SK-N-SH (cell line): ENCODE data around the gene COL15A1.

Experiments used
- CHD2 ChIP-seq: fragments of 150-350 bp; IDR thresholded peaks from 2 replicates; pipeline ENCODE4 v1.6.1; 2018; ENCODE audit warnings: low read length; ENCODE audit not compliant: partially characterized antibody
- EP300 ChIP-seq, 2 experiments: IDR thresholded peaks; 2 replicates each; pipeline versions ENCODE4 v1.4.0 to v1.6.1; 2012; ENCODE audit warnings: borderline replicate concordance in 1 of 2, low read depth in 1 of 2, low read length in 1 of 2
- FOXJ3 ChIP-seq: sonication (generic); formaldehyde crosslinking; IDR thresholded peaks from 2 replicates; pipeline ENCODE4 v1.5.1; 2020; ENCODE audit warnings: mild to moderate bottlenecking, missing genetic modification reagents
- FOXM1 ChIP-seq: IDR thresholded peaks from 2 replicates; pipeline ENCODE4 v1.4.0; 2012; ENCODE audit warnings: low read depth, mild to moderate bottlenecking
- GABPA ChIP-seq: IDR thresholded peaks from 2 replicates; pipeline ENCODE4 v1.4.0; 2012; ENCODE audit warnings: low read depth, mild to moderate bottlenecking
- JUND ChIP-seq: IDR thresholded peaks from 2 replicates; pipeline ENCODE4 v1.4.0; 2012
- MAX ChIP-seq: IDR thresholded peaks from 2 replicates; pipeline ENCODE4 v1.4.0; 2012; ENCODE audit warnings: low read depth
- POLR2AphosphoS5 ChIP-seq: IDR thresholded peaks from 2 replicates; pipeline ENCODE4 v1.6.1; 2012; ENCODE audit warnings: low read depth, low read length
- RAD21 ChIP-seq: IDR thresholded peaks from 2 replicates; pipeline ENCODE4 v1.6.1; 2012; ENCODE audit warnings: mild to moderate bottlenecking, low read length
- REST ChIP-seq: IDR thresholded peaks from 2 replicates; pipeline ENCODE4 v1.6.1; 2012; ENCODE audit warnings: mild to moderate bottlenecking, low read depth, low read length, moderate library complexity
- SMC3 ChIP-seq: IDR thresholded peaks from 2 replicates; pipeline ENCODE4 v1.6.1; 2012; ENCODE audit warnings: low read depth, low read length, improper control_type of control experiment
- TF ChIP-seq, protein P1 (sequence below): fragments of 200-600 bp; sonication (generic); IDR thresholded peaks from 2 replicates; pipeline ENCODE4 v1.6.1; 2017; ENCODE audit warnings: antibody characterized with exemption, mild to moderate bottlenecking, moderate library complexity

DNA sequence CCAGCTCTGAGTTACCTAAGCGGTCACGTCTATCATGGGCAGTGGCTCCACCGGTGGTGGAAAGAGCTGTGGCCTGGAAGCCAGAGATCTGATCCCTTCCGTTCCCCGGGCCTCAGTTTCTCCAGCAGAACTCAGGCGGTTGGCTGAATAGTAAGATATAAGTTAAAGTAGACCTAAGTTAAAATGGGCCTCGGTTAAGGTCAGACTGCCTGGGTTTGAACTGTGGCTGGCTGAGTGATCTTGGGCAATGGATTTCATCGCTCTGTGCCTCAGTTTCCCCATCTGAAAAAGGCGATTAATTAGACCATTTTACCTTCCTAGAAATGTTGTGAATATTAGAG lies 997 bp downstream of the COL15A1 start:
- TF ChIP-seq, protein P1, sequence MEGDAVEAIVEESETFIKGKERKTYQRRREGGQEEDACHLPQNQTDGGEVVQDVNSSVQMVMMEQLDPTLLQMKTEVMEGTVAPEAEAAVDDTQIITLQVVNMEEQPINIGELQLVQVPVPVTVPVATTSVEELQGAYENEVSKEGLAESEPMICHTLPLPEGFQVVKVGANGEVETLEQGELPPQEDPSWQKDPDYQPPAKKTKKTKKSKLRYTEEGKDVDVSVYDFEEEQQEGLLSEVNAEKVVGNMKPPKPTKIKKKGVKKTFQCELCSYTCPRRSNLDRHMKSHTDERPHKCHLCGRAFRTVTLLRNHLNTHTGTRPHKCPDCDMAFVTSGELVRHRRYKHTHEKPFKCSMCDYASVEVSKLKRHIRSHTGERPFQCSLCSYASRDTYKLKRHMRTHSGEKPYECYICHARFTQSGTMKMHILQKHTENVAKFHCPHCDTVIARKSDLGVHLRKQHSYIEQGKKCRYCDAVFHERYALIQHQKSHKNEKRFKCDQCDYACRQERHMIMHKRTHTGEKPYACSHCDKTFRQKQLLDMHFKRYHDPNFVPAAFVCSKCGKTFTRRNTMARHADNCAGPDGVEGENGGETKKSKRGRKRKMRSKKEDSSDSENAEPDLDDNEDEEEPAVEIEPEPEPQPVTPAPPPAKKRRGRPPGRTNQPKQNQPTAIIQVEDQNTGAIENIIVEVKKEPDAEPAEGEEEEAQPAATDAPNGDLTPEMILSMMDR = no peak
- TF ChIP-seq MAX (no peak), FOXM1 (no peak), CHD2 (no peak), REST (no peak), GABPA (no peak), FOXJ3 (CRISPR knock-in tag) (no peak), SMC3 (no peak), POLR2AphosphoS5 (no peak), RAD21 (no peak), JUND (no peak), EP300 (IDR thresholded peaks at IDR 0.05; ENCODE audit: borderline replicate concordance in 1 of 2, low read depth in 1 of 2, low read length in 1 of 2) (no peak)
